GM19193 (cell line): ENCODE data around the gene DMGDH.

ENCODE experiments used
- POLR2A ChIP-seq: IDR thresholded peaks from 4 replicates; pipeline ENCODE4 v1.6.1; 2011; ENCODE audit not compliant: insufficient read depth, insufficient read length; ENCODE audit errors: extremely low read depth

Gene DMGDH

DNA sequence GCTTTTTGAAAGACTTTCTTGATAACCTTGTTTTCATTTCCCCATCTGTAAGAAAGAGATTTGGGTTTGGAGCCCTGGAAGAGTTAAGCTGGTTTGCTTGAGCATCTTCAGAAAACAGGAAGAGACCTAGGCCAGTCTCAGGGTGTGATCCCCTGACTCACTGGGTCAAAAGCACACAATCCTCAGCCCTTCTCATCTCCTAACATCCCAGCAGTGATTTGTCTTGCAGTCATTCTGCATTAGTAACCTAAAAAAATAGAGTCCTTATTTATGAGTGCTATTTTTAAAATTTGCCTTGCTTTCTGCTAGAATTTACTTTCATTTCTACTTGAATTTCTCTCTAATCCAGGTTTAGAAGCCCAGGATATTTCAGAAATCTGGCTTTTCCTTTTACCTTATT, 68.0 kb downstream of the DMGDH start:
- TF ChIP-seq POLR2A = no peak

DNA sequence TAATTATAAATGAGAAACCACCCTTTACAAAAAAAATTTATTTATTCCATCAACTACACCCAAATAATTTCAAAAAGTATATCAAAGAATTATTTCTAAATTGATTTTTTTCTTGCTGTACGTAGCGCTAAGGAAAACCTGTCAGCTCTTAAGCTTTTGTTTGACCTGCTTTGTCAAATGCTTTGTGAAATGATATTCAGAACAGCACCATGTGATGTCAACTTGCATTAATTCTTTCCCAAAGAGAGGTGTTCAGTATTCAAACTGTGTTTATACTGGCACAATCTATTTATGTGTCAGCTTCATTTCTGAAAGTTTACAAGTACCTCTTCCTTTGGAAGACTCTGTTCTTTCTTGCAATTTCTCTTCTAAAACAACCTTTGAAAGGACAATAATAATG, 72.4 kb downstream of the DMGDH start:
- no peak for TF ChIP-seq POLR2A

DNA sequence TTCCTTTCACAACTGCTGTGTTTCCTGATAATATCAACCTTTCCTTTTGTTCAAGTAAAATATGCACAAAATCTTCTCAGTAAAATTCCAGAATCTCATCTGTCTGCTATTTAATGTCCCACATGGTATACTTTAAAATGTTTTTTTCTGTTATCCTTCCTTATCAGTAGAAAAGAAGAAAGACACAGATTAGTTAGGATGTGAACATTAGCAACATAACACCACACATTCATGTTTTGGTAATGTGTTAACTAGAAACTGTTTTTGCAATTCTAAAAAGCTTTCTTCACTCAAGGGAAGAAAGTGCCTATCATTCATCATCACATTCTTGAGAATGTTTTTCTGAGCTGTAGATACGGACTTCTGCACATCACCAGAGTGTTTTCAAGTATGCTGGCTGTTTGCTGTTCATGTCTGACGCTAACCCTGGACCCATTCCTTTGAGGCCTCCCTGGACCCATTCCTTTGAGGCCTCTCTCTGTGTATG, 73.9 kb downstream of the DMGDH start:
- no peak for TF ChIP-seq POLR2A

DNA sequence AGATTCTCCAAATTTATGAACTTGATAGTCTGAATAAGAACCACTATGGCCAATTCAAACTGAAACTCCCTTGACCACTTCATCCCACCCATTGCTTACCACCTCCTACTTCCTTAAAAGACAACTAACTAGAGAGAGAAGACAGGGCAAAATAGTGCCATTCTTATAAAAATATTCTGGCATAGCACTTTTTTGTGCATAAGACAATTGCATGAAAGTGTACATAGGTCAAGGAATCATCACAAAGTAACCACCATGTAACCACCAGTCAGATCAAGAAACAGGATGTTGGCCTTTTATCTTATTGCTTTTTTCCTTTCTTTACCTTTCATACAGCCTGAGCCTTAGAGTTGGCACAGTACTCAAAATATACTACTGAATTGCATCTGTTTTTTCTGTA, 76.3 kb downstream of the DMGDH start:
- no peak for TF ChIP-seq POLR2A

GRCh38 chr5:78992146-78992545, 77.3 kb downstream of the DMGDH start:
- TF ChIP-seq POLR2A = no peak

DNA sequence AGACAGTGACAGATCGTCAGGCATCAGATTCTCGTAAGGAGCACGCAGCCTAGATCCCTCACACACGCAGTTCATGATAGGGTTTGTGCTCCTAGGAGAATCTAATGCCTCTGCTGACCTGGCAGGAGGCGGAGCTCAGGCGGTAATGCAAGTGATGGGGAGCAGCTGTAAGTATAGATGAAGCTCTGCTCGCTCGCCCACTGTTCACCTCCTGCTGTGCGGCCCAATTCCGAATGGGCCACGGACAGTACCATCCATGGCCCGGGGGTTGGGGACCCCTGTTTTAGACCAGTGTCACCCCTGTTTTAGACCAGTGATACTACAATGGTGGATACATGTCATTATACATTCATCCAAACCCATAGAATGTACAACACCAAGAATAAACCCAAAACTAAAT, 80.4 kb downstream of the DMGDH start:
- TF ChIP-seq POLR2A = no peak

GRCh38 chr5:78985725-78986223, 83.7 kb downstream of the DMGDH start:
- peak; percentile 52 for TF ChIP-seq POLR2A

GRCh38 chr5:78985116-78985724, 84.3 kb downstream of the DMGDH start, which contains the start of gene ARSB:
TSS of gene ARSB (minus strand) at chr5:78985310. CDS start at chr5:78985248, 62 bp downstream.
- peak; percentile 67 for TF ChIP-seq POLR2A

DNA sequence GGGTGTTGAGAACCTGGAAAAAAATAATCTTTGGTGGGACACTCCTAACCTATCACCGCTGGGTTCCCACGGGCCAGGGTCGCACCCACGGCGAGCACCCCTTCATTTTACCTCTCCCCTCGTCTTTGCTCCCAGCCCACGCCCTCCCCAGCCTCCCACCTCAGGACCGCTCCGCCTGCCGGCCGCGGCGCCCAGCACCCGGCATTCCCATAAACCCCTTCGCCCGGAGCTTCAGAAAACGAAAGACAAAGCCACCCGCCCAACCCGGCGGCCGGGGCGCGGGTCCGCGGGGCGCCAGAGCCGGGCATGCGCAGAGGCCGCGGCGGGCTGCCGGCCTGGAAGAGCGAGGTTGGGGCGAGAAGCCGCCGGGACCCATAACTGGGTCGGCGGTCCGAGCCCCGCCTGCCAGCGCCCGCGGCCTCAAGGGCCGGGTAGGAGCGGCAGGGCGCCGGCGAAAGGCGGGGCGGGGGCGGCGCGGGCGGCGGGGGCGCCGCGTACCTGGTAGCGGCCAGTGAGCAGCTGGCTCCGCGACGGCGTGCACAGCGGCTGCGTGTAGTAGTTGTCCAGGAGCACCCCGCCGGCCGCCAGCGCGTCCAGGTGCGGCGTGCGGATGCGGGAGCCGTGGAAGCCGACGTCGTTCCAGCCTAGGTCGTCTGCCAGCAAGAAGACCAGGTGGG, 84.9 kb downstream of the DMGDH start:
- TF ChIP-seq POLR2A = peak; percentile 21

GRCh38 chr5:78983601-78984438, 85.7 kb downstream of the DMGDH start:
- no peak for TF ChIP-seq POLR2A

DNA sequence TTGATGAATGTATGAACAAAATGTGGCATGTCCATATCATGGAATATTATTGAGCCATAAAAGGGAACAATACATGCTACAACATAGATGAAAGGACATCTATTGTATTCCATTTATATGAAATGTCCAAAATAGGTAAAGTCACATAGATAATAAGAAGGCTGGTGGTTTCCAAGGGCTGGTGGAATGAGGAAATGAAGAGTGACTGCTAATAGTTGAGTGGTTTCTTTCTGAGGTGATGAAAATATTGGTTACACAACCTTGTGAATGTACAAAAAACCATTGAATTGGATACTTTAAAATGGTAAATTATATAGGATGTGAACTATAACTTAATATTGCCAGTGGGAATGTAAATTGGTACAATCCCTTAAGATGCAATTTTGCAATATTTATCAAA, 89.6 kb downstream of the DMGDH start:
- TF ChIP-seq POLR2A = no peak

GRCh38 chr5:78979117-78979742, 90.2 kb downstream of the DMGDH start:
- no peak for TF ChIP-seq POLR2A

GRCh38 chr5:78975035-78975434, 94.4 kb downstream of the DMGDH start:
- TF ChIP-seq POLR2A = no peak

DNA sequence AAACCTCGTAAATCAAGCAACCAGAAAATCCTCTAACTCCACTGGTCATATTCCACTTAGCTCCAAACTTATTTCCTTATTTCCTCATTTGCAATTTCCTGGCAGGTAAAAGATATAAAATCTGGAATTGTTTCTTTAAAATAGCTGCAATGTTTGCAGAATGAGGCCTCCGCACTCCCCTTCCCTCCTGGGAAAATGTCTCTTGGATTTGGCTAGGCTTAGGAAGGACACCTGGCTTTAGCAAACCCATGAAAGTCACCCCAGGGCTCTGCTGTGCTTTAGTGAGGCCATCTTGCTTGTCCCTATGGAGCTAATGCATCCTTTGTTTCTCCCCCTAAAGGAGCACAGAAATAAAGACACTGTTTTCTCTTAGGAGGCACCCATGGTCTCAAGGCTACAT, 94.9 kb downstream of the DMGDH start:
- TF ChIP-seq POLR2A = no peak

DNA sequence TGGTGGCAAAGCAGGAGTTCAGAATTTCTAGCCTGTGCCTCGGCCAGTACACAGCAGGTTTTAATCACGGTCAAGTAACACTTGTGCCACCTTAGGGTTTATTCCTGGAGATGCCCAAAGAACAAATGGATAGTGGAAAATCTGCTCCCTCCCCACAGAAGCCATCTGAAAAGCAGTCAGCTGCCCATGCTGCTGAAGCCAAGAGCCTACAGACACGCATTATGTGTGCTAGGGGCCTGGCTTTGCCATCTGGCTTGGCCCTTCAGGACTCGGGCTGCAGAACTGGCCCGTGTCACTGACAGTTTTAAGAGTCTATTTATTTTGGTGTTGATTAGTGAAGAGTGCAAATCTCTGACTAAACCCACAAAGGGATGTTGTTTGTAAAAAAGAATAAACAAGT, 95.5 kb downstream of the DMGDH start:
- no peak for TF ChIP-seq POLR2A

DNA sequence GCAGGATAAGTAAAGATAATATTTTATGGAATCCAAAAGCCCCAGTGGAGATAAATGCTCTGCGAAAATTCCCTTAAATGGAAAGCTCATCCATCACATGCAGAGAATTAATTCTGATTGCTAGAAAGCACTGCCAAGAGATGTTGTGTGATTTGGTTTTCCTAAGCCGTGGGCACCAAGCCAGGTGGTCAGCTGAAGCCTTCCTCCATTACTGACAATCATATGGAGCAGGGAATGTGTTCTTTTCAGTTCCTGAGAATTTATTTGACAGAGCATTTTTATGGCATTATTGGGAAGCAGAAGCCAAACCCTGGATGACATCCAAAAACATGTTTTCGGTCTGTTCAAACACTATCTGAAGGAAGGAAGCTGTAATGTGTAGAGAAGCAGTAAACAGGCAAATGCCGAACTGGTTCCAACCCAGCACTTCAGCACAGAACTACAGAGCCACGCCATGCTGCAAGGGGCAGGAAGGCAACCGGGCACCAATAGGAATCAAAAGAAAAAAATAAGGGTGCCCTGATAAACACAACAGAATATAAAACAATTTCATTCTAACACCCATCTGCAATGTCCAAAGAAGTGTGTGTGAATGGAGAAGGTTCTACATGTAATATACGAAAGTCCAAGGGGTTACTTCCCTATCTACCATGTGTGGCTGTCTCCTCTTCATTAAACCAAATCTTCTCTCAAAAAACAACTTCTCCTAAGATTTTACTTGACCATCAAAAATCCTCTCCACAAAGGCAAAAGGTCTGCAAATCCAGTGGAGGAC, 96.6 kb downstream of the DMGDH start:
- no peak for TF ChIP-seq POLR2A
